Activated CD4-positive, alpha-beta T cell treated with anti-CD3 and anti-CD28 coated beads, Interleukin-2, Interleukin-6, amounts not matched to agents 100 ng/mL and 50 ng/mL, durations not matched to agents 16 hours and 8 hours (primary cell): ENCODE results near the gene GRIK5.

Source experiments
- DNase-seq: peaks from one replicate; pipeline ENCODE4 v3.0.0-alpha.2; 2020

GRIK5 gene

DNA sequence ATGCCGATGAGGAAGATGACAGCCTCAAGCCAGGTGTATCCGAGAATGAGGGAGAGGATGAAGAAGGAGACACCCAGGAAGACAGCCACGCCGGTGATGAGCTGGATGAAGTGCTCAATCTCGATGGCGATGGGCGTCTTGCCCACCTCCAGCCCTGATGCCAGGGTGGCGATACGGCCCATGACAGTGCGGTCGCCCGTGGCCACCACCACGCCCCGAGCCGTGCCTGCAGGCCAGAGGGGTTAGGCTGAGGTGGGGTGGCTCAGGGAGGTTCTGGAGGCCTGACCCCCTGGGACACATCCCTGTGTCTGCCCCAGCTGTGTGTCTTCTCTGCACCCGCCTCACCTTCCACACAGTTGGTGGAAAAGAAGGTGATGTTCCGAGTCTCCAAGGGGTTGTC is 85.0 kb downstream of the GRIK5 start:
- no peak for DNase-seq

DNA sequence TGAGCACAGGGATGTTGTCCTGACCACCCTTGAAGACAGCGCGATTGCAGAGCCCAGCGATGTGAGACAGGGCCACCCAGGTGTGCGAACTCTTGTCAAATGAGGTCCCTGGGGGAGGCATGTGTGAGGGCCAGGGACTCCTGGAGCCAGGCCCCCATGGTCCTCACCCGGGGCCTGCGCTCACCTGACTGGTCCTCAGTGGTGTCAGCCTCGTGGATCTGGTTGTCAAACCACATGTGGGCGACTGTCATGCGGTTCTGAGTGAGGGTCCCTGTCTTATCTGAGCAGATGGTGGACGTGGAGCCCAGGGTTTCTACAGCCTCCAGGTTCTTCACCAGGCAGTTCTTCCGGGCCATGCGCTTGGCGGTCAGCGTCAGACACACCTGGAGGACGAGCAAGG is 88.3 kb downstream of the GRIK5 start:
- no peak for DNase-seq

DNA sequence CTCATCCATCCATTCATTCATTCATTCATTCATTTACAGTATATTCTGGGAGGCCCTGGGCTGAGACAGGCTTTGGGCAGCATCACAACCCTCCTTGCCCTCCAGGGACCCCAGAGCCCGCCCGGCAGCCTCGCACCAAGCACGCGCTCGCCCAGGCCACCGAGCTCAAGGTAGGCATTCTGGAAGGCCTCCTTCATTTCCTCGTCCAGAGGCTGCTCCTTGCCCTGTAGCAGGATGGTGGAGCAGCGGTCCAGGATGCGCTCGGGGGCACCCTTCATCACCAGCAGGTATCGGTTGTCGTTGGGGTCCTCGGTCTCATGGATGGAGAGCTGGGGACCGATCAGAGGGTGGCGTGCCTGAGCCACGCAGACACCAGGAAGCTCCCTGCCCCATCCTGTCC is 91.5 kb downstream of the GRIK5 start:
- DNase-seq: no peak

DNA sequence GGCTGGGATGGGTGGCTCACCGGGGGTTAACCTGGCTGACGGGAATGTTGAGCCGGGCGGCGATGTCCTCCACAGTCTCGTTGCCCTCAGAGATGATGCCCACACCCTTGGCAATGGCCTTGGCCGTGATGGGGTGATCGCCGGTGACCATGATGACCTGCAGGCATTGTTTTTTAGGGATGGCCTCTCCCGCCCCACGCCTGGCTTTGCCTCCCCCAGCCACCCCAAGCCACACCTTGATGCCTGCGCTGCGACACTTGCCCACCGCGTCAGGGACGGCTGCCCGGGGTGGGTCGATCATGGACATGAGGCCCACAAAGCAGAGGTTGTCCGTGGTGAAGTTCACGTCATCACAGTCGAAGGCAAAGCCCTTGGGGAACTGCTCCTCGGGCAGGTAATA is 92.1 kb downstream of the GRIK5 start:
- DNase-seq: no peak

DNA sequence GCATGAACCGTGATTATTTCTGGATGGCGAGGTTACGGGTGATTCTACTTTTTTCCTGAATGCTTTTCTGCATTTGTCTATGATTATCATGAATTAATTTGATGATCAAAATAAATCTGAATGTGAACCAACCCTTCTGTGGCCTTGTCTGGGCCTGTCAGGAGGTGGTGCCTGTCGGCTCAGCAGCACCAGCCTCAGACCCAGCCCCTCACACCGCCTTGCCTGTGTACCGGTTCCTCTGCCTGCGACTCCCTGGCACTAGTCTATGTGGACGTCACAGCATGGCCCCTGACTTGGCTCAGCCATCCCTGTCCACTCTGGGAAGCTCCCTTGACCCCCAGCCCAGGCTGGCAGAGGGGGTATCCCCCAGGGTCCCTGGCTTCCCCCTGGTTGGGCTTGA is 95.4 kb downstream of the GRIK5 start:
- DNase-seq: no peak

DNA sequence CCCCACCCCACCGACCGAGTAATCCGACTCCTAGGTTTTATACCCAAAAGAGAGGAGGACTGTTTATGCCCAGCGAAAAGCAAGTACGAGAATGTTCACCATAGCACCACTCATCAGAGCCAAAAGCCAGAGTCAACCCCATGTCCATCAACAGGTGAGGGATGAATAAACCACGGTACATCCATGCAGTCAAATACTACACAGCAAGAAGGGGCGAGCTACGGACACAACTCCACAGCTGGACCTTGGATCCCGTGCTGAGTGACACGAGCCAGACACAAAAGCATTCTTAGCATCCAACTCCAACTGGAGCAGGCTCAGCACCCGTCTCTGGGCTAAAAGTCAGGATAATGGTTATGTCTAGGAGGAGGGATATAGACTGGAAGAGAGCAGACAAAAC is 98.6 kb downstream of the GRIK5 start:
- DNase-seq: no peak

DNA sequence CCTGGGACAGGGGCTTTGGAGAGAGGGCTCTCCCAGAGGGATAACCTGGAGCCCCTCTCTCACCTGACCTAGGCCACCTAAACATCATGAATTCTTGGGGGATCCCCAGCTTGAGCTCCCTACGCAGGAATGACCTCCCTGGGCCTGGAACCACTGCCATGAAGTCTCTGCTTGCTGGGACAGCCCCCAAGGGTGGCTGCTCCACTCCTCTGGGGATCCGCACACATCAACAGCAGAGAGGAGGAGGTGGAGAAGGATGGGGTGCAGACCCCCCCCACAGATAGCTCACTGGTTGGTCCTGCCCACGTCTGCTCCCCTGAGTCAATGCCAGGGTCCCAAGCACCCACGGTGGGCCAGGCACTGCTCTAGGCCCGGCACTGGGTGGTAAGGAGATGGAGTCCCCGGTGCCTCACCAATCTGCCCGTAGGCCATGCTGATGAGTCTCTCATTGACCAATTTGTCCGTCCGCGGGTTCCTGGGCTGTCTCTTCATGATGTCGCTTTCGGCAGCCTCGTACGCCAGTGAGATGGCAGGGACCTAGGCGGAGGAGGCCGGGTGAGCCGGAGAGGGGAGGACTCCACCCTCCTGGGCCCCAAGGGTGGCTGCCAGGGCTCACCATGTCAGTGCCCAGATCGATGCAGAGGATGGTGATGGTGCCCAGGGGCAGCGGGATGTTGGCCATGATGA is 100.1 kb downstream of the GRIK5 start:
- no peak for DNase-seq

DNA sequence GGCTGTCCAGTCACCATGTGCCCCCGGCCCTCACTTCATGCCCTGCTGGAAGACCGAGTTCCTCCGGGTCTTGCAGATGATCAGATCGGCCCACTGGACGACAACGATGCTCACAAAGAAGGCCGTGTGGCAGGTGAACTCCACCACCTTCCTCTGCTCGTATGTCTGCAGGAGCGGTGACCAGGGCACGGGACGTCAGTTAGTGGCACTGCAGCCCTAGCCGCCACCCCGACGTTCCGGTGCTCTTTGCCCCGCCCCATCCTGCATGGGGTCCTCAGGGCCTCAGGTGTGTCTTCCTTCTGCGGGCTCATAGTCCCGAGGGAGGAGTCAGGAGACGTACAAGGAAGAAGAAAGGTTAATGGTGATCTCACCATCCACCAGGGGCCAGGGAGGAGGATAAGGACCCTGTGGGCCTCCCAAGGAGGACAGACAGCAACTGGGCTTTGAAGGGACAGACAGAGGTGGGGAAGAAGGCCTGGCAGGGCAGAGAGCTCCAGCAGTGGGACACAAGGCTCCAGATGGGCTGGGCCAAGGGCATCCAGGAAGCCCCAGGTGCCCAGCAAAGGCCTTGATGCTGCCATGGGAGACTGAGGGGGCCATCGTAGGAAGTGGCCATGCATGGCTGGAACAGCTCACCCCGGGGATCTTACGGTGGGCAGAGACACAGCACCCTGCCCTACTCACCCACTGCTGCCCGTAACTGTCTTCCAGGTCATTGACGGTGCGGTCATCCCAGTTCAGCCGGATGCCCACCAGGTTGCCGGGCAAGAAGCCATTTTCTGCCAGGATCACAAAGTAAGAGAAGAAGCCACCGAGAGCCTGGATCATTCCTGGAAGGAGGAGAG is 101.0 kb downstream of the GRIK5 start:
- no peak for DNase-seq

DNA sequence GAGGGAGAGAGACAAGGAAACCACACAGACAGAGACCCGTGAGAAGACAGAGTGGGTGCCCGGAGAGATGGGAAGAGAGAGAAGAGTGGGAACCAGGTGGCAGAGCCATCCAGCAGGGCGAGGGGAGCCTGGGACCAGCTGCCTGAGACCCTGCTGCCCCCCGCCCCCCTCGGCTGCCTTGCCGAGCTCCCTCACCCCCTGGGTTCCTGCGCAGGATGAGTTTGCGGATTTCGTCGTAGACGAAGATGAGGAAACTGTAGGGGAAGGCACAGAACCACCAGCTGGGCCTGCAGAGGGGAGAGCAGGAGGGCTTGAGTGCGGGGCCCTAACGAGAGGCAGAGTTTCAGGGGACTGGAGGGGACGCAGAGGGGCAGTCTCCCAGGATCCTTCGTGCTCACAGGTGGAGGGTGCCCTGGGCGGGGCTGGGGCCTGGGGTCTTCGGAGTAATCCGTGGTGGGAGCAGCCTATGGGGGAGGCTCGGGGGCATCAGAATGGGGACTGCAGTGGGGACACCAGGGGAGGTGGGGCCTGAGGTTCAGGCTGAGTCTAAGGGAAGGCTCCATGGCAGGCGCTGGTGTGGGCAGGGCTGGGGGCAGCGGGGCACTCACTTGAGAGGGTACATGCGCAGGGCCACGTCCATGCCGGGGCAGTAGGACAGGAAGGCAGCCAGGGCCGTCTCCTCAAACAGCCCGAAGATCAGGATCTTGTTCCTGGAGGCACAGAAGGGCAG is 102.8 kb downstream of the GRIK5 start:
- DNase-seq: no peak

DNA sequence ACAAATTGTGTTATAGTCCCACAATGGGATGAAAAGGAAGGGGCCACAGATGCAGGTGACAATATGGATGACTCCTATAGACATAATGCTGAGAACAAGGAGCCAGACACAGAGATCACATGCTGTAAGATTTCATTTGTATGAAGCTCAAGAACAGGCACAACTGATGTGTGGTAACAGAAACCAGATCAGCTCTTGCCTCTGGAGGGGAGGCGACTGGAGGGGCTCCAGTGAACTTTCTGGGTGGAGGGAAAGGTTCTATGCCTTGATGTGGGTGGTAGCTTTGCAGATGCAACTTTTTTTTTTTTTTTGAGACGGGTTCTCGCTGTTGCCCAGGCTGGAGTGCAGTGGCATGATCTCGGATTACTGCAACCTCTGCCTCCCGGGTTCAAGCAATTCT is 104.9 kb downstream of the GRIK5 start:
- no peak for DNase-seq

DNA sequence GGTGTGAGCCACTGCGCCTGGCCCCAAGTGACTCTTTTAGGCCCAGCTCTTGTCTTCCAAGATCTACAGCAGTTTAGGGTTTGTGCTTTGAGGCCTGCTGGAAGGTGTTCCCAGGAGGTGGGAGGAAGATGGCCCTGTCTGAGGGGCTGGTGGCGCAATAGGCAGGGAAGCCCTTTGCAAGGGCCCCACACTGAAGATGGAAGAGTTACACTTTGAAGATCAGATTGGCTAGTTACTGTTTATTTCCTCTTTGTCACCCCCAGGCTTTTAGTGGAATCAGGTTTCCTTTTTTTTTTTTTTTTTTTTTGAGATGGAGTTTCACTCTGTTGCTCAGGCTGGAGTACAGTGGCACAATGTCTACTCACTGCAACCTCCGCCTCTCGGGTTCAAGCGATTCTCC is 109.0 kb downstream of the GRIK5 start:
- DNase-seq: no peak

DNA sequence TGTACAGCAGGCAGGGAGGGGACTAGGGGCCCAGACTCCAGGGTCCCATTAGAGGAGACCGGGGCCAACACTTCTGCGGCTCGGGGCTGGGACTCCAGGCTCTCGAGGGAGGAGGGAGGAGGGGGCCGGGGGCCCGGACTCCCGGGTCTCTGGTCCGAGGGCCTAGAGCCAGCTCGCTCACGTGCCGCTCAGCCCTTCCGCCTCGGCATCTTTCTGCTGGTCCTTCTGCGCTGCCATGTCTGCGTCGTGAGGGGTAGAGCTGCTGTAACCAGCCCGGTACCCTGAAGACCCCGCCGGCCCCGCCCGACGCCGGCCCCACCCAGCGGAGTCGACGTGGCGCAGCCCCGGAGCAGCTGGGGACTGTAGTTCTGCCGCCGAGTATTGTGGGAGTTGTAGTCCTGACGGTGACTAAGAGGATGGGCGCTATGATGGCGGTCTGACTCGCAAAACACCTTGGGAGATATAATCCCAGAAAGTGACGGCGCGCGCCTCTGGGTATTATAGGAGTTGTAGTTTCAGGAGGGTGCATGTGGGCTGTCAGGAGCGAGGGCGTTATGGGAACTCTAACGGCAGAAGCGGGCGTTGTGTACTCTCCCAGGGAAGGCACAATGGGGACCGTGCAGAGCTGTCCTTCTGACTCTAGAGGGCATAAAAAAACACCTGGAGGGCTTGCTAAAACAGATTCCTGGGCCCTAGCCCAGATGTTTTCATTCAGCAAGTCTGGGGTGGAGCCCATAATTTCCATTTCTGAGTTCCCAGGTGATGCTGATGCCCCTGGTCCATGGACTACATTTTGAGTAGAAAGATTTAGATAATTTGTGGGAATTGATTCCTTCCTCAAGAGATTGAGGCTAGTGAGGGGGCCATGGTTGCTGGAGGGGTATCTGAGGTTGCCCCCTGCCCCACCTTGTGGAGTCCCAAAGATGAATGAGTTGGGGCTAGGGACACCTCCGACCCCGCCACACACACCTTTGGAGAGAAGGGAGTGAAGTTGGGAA is 110.7 kb downstream of the GRIK5 start, which contains the start of gene RABAC1:
Gene RABAC1 (minus strand): TSS at position 266 of the 998 bp plus-strand sequence. CDS start 29 bp downstream, at position 237.
- DNase-seq: peak; percentile 93

DNA sequence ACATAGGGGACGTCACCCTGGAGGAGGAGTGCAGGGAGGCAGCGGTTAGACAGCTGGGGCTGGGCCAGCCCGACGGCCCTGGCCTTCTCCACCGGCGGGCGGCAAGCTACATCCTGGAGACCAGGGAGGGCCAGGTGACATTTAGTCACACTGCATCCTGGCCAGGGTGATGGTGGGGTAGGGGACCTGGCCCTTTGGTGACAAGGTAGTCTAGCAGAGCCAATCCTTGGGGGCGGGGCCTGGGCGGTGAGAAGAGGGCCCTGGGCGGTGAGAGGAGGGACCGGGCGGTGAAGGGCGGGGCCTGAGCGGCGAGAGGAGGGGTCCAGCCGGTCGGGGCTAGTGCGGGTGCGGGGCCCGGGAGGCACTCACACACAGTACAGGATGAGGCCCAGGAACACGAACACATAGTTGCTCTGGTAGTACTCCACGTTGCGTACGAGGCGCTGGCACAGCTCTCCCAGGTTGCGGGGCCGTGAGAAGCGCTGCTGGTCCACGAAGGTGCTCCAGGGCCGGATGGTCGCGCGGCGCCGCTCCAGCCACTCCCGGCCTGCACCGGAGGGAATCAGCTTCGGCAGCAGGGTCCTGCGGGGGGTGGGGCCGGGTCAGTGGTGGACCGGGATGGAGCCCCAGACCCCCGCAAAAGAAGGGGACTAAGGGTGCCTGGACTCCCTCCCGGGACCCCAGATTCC is 111.5 kb downstream of the GRIK5 start:
- DNase-seq: peak; percentile 86

DNA sequence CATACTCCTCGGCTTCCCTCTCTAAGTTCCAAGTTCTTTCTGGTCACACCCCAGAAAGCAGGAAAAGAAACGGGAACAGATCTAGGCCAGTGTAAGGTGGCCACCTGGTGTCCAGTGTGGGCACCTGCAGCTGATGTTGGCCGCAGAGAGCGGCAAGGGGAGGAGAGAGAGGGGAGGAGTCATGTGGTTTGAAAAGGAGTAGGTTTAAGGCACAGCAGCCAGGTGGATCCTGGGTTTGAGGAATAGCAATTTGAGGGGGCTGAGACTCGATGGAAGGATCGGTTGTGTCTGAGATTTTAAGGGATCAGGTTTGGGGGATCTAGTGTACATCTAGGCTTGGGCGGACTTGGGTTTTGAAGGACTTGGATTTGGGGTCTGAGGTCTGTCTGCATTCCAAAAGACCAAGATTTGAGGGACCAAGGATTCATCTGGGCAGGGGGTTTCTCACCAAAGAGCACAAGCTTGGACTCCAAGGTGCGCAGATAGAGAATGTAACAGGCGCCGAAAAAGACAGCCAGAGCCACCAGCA is 112.1 kb downstream of the GRIK5 start:
- peak; percentile 61 for DNase-seq

DNA sequence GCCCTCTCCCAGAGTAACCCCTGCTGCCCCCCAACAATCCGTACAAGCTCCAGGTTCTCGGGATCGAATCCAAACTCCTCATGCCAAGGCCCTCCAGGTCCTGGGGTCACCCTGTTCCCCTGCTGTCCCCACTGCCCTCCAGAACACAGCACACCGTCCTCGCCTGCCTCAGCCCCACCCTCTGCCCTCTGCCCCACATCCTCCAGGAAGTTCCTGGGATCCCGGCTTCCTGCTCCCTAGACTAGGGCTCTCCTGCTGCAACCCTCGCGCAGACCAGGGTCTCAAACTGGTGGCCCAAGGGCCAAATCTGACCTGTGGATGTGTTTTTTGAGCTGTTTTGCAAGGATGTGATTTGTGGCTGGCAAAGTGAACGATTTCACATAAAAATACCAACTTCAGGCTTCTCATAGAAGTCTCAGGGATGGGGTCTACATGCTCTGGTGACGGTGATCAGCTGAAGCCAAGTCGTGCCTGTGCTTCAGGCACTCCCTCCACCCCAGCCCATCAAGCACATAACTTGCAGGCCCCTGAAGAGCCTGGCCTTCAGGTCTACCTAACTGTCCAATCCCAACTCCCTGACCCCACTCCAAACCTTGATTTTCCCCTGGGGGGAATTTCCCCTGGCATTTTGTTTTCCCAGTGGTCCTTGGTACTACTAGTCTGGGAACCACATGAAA is 112.7 kb downstream of the GRIK5 start:
- DNase-seq: no peak

DNA sequence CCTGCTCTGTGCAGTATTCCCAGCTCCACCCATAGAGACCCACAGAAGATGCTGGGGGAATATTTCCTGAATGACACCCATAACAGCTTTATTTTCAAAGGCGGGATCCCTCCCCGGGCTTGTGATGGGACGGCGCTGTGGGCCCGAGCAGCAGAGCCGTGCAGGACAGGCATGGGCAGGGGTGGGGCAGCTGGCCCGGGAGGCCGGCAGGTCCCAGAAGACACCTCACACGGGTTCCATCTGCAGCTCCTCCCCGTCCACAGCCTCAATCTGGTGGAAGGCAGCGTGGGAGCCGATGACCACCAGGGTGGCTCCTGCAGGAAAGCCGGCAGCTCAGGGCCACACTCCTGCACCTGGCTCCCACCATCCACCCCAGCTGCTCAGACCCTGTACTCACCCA is 113.4 kb downstream of the GRIK5 start:
- DNase-seq: no peak

DNA sequence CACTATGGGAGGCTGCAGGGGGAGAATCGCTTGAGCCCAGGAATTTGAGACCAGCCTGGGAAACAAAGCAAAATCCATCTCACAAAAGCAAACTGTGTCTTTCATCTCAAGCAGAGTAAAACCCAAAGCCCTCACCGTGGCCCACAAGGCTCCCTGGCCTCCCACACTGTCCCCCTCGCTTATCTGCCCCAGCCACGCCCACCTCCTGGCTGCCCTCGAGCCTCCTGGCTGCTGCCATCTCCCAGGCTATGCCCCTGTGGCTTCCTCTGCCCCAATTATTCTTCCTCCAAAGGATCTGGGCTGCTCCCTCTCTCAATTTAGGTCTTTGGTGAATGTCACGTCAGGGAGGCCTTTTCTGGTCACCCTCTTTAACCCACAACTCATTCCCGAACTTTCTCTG is 114.5 kb downstream of the GRIK5 start:
- DNase-seq: no peak

DNA sequence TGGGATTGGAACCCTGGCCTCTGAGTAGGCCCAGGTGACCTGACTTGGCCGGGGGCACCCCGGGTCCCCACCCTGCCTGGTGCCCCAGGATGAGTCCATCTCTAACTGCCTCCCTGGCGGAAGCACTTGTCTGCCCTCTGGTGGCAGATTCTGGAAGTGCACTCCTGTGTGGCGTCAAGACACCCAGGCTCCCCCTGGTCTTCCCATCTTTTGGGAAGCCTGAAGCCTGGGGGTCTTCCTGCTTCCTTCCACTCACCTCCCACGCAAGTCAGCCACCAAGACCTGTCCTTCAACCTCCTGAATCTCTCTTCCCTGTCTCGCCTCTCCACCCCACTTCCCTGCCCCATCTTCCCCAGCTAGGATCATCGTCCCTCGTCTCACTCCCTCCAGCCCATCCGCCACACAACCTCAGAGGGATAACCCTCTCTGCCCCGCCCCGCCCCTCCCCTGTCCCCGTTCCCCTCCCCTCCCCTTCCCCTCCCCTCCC is 118.3 kb downstream of the GRIK5 start:
- DNase-seq: peak; percentile 90
